H1 (cell line): Measurements from ENCODE around the gene YAP1. TPM values are rescaled to one million over a fixed set of nuclear protein-coding genes. Genes with fewer than 3 reads are reported as not detected.

Source experiments
- CBX8 ChIP-seq: fragments of 300-800, 300-1000 bp; sonication (generic); IDR thresholded peaks from 2 replicates; pipeline ENCODE4 v1.7.1; 2016; ENCODE audit warnings: low read depth, low read length, borderline replicate concordance
- HDAC6 ChIP-seq: IDR thresholded peaks from one replicate; pipeline ENCODE4 v1.7.1; 2012; ENCODE audit warnings: low read depth, mild to moderate bottlenecking, inconsistent platforms, low read length, moderate library complexity
- RXRA ChIP-seq: IDR thresholded peaks from 2 replicates; pipeline ENCODE4 v1.6.1; 2011; ENCODE audit warnings: low read depth, mild to moderate bottlenecking, low read length, moderate library complexity; ENCODE audit not compliant: insufficient read depth
- SIX5 ChIP-seq: IDR thresholded peaks from 2 replicates; pipeline ENCODE4 v1.6.1; 2011; ENCODE audit warnings: mild to moderate bottlenecking, low read depth, low read length
- SUZ12 ChIP-seq: fragments of 200-600 bp; sonication (generic); IDR thresholded peaks from 2 replicates; pipeline ENCODE4 v1.6.1; 2012; ENCODE audit warnings: mild to moderate bottlenecking, inconsistent platforms, low read length, moderate library complexity, mixed read lengths
- USF2 ChIP-seq: IDR thresholded peaks from 2 replicates; pipeline ENCODE4 v1.6.1; 2011; ENCODE audit warnings: low read length, improper control_type of control experiment
- YY1 ChIP-seq: IDR thresholded peaks from 2 replicates; pipeline ENCODE4 v1.6.1; 2011; ENCODE audit warnings: low read depth, mild to moderate bottlenecking, low read length
- polyA plus RNA-seq, 7 experiments: library from polyadenylated mRNA; depleted of rRNA in 3 of 7; stranded (reverse) in 5 of 7; unstranded in 2 of 7; fragments of >200 nt in 5 of 7; fragments of 200-250 nt in 2 of 7; gene quantifications; 1 replicate in 5 of 7; 2 replicates in 1 of 7; 4 replicates in 1 of 7; pipeline versions ENCODE4 v1.2.1 to v1.2.3, GENCODE V29; 2011 to 2013; ENCODE audit warnings: missing spikeins in 2 of 7, mixed read lengths in 2 of 7
- total RNA-seq: library from RNA; stranded (reverse); fragmentation: NEBNext Ultra II Directional; extraction: Animal tissue kit (Norgen Biotek cat#: 25700); gene quantifications from 2 replicates; pipeline ENCODE4 v1.2.1, GENCODE V29; 2021

Gene YAP1
- total and polyA plus RNA-seq, 2 of the 8 experiments (the other 6 are each of a cell fraction or from before 2014, with no cell fraction given), result 62.0 to 108 TPM

DNA sequence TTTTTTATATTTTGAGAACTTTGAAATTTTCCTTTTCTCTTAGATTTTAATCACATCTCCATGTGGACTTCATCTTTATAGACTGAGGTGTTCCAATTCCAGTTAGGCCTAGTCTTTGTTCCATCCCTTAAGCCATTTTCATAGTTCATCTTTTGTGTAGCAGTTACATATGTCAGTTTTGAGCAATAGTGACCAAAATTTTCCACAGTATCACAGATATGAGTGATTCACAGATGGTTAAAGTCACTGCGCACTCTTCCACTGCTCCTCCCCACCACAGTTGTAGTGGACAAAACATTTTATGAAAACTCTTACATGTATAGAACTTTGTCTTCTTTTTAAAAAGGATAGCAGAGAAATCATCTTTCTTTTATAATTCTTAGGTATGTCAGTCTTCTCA is 42.8 kb downstream of the YAP1 start (continued):
- TF ChIP-seq YY1 (no peak), USF2 (no peak), HDAC6 (no peak), SUZ12 (no peak), RXRA (no peak), SIX5 (no peak), CBX8 (no peak)
